HEK293 (cell line): ENCODE results near the gene MPHOSPH6.

ENCODE experiments used
- CTCF ChIA-PET: fragments of 350-600 bp; formaldehyde crosslinking; extraction: SDS; loops from one replicate; lab custom pipeline; 2021; ENCODE audit warnings: antibody characterized with exemption; lab: Yijun Ruan, JAX
- POLR2A ChIA-PET: fragments of 300-600 bp; formaldehyde crosslinking; extraction: SDS; loops from one replicate; lab custom pipeline; 2020; ENCODE audit warnings: antibody characterized with exemption, inconsistent platforms; lab: Yijun Ruan, JAX
- H3K27ac ChIP-seq: fragments of 200-500 bp; sonication (Bioruptor generic); 2 replicates; pipeline ENCODE4 v1.5.1; 2014; ENCODE audit warnings: low read depth, low read length, control low read depth, inconsistent platforms; ENCODE audit errors: extremely low read depth
- H3K36me3 ChIP-seq, 2 experiments: fragments of 200-500 bp in 1 of 2; sonication (Bioruptor generic) in 1 of 2; 1 replicate in 1 of 2; 2 replicates in 1 of 2; pipeline ENCODE4 v1.5.1; 2014 to 2017; ENCODE audit warnings: inconsistent platforms in 2 of 2, low read length in 2 of 2; ENCODE audit not compliant: control insufficient read depth in 2 of 2, insufficient read depth in 1 of 2
- H3K4me1 ChIP-seq: fragments of 200-500 bp; sonication (Bioruptor generic); 2 replicates; pipeline ENCODE4 v1.5.1; 2014; ENCODE audit warnings: mild to moderate bottlenecking, low read length, inconsistent platforms; ENCODE audit not compliant: control insufficient read depth, insufficient read depth
- H3K4me3 ChIP-seq: 2 replicates; pipeline ENCODE4 v1.5.1; 2011; ENCODE audit warnings: low read depth, mild to moderate bottlenecking, control low read depth, low read length, moderate library complexity
- H3K9me3 ChIP-seq: fragments of 200-500 bp; sonication (Bioruptor generic); 2 replicates; pipeline ENCODE4 v1.5.1; 2014; ENCODE audit warnings: low read depth, low read length, inconsistent platforms; ENCODE audit not compliant: control insufficient read depth, insufficient read depth
- AEBP2 ChIP-seq: fragments of 450-650 bp; formaldehyde crosslinking; IDR thresholded peaks from 2 replicates; pipeline ENCODE4 v1.5.1; 2016; ENCODE audit warnings: missing biosample characterization, missing genetic modification characterization, borderline replicate concordance
- BCL11A ChIP-seq: fragments of 450-650 bp; formaldehyde crosslinking; IDR thresholded peaks from 2 replicates; pipeline ENCODE4 v1.5.1; 2016; ENCODE audit warnings: low read depth, missing biosample characterization, missing genetic modification characterization
- BCL6B ChIP-seq: fragments of 450-650 bp; formaldehyde crosslinking; IDR thresholded peaks from 2 replicates; pipeline ENCODE4 v1.5.1; 2017; ENCODE audit warnings: missing biosample characterization, missing genetic modification characterization
- INSM2 ChIP-seq: fragments of 450-650 bp; formaldehyde crosslinking; IDR thresholded peaks from 2 replicates; pipeline ENCODE4 v1.5.1; 2016; ENCODE audit warnings: missing biosample characterization, missing genetic modification characterization
- PRDM4 ChIP-seq: fragments of 450-650 bp; formaldehyde crosslinking; IDR thresholded peaks from 2 replicates; pipeline ENCODE4 v1.5.1; 2017; ENCODE audit warnings: missing biosample characterization, missing genetic modification characterization
- TSHZ1 ChIP-seq: fragments of 450-650 bp; formaldehyde crosslinking; IDR thresholded peaks from 2 replicates; pipeline ENCODE4 v1.5.1; 2016; ENCODE audit warnings: missing biosample characterization, missing genetic modification characterization, borderline replicate concordance
- YY2 ChIP-seq: fragments of 450-650 bp; formaldehyde crosslinking; IDR thresholded peaks from 2 replicates; pipeline ENCODE4 v1.5.1; 2016; ENCODE audit warnings: missing biosample characterization, missing genetic modification characterization
- ZBTB17 ChIP-seq: fragments of 450-650 bp; formaldehyde crosslinking; IDR thresholded peaks from 2 replicates; pipeline ENCODE4 v1.5.1; 2016; ENCODE audit warnings: missing biosample characterization, missing genetic modification characterization
- ZFP69B ChIP-seq: fragments of 450-650 bp; formaldehyde crosslinking; IDR thresholded peaks from 2 replicates; pipeline ENCODE4 v1.5.1; 2016; ENCODE audit warnings: missing biosample characterization, missing genetic modification characterization
- ZNF211 ChIP-seq: fragments of 450-650 bp; formaldehyde crosslinking; IDR thresholded peaks from 2 replicates; pipeline ENCODE4 v1.5.1; 2016; ENCODE audit warnings: low read depth, missing biosample characterization, missing genetic modification characterization
- ZNF449 ChIP-seq: fragments of 450-650 bp; formaldehyde crosslinking; IDR thresholded peaks from 2 replicates; pipeline ENCODE4 v1.5.1; 2017; ENCODE audit warnings: missing biosample characterization, mild to moderate bottlenecking, missing genetic modification characterization, moderate library complexity
- ZNF48 ChIP-seq: fragments of 450-650 bp; formaldehyde crosslinking; IDR thresholded peaks from 2 replicates; pipeline ENCODE4 v1.5.1; 2016; ENCODE audit warnings: missing biosample characterization, missing genetic modification characterization
- ZNF514 ChIP-seq: fragments of 450-650 bp; formaldehyde crosslinking; IDR thresholded peaks from 2 replicates; pipeline ENCODE4 v1.5.1; 2016; ENCODE audit warnings: missing biosample characterization, missing genetic modification characterization
- ZNF560 ChIP-seq: fragments of 450-650 bp; formaldehyde crosslinking; IDR thresholded peaks from 2 replicates; pipeline ENCODE4 v1.5.1; 2017; ENCODE audit warnings: missing biosample characterization, missing genetic modification characterization, borderline replicate concordance
- ZNF571 ChIP-seq: fragments of 450-650 bp; formaldehyde crosslinking; IDR thresholded peaks from 2 replicates; pipeline ENCODE4 v1.5.0; 2017; ENCODE audit warnings: missing biosample characterization, missing genetic modification characterization
- ZNF596 ChIP-seq: fragments of 450-650 bp; IDR thresholded peaks from 2 replicates; pipeline ENCODE4 v1.5.0; 2018; ENCODE audit warnings: missing biosample characterization, mild to moderate bottlenecking, missing genetic modification characterization, moderate library complexity
- ZNF626 ChIP-seq: fragments of 450-650 bp; sonication (Bioruptor Pico); formaldehyde crosslinking; IDR thresholded peaks from 2 replicates; pipeline ENCODE4 v1.5.1; 2018; ENCODE audit warnings: missing biosample characterization, missing genetic modification characterization, inconsistent platforms
- ZNF639 ChIP-seq: fragments of 450-650 bp; formaldehyde crosslinking; IDR thresholded peaks from 2 replicates; pipeline ENCODE4 v1.5.1; 2016; ENCODE audit warnings: missing biosample characterization, missing genetic modification characterization
- ZNF645 ChIP-seq: fragments of 450-650 bp; formaldehyde crosslinking; IDR thresholded peaks from 2 replicates; pipeline ENCODE4; 2016; ENCODE audit warnings: missing biosample characterization, missing genetic modification characterization
- ZNF707 ChIP-seq: fragments of 450-650 bp; formaldehyde crosslinking; IDR thresholded peaks from 2 replicates; pipeline ENCODE4 v1.5.1; 2016; ENCODE audit warnings: missing biosample characterization, missing genetic modification characterization
- ZNF792 ChIP-seq: fragments of 450-650 bp; formaldehyde crosslinking; IDR thresholded peaks from 2 replicates; pipeline ENCODE4 v1.5.1; 2016; ENCODE audit warnings: missing biosample characterization, missing genetic modification characterization
- ZSCAN30 ChIP-seq: fragments of 450-650 bp; IDR thresholded peaks from 2 replicates; pipeline ENCODE4 v1.5.1; 2018; ENCODE audit warnings: missing biosample characterization, mild to moderate bottlenecking, missing genetic modification characterization, moderate library complexity
- ZXDB ChIP-seq: fragments of 450-650 bp; formaldehyde crosslinking; IDR thresholded peaks from 2 replicates; pipeline ENCODE4 v1.5.1; 2016; ENCODE audit warnings: missing biosample characterization, missing genetic modification characterization

The MPHOSPH6 gene

GRCh38 chr16:82194086-82194485 lies 24.1 kb upstream of the MPHOSPH6 start (continued):
- no peak for TF ChIP-seq TSHZ1
- TF ChIP-seq ZNF645 (tag by site-specific recombination), result no peak
- no peak for TF ChIP-seq ZNF560 (tag by site-specific recombination)
- no peak for TF ChIP-seq ZNF211 (tag by site-specific recombination)
- TF ChIP-seq BCL11A (tag by site-specific recombination), result no peak
- TF ChIP-seq ZSCAN30 (tag by site-specific recombination), result no peak
- no peak for TF ChIP-seq ZNF792 (tag by site-specific recombination)
- no peak for TF ChIP-seq ZNF48 (tag by site-specific recombination)

GRCh38 chr16:82192665-82193064 lies 22.6 kb upstream of the MPHOSPH6 start:
- ChIA-PET CTCF (no interaction called here), POLR2A (no interaction called here)
- Histone ChIP-seq H3K4me1 (no peaks in the 10 kb centered on the region), H3K27ac (no peak overlapping the region), H3K9me3 (no peaks in the 10 kb centered on the region), H3K4me3 (no peak overlapping the region), H3K36me3 (no peaks in the 10 kb centered on the region)
- no peak for TF ChIP-seq YY2 (tag by site-specific recombination)
- no peak for TF ChIP-seq ZXDB (tag by site-specific recombination)
- no peak for TF ChIP-seq ZFP69B (tag by site-specific recombination)
- TF ChIP-seq ZBTB17 (tag by site-specific recombination), result no peak
- no peak for TF ChIP-seq AEBP2 (tag by site-specific recombination)
- TF ChIP-seq ZNF514, result no peak
- no peak for TF ChIP-seq ZNF626 (tag by site-specific recombination)
- TF ChIP-seq PRDM4, result no peak
- no peak for TF ChIP-seq ZNF596 (tag by site-specific recombination)
- TF ChIP-seq BCL6B, result no peak
- TF ChIP-seq ZNF707 (tag by site-specific recombination), result no peak
- TF ChIP-seq INSM2 (tag by site-specific recombination), result no peak
- no peak for TF ChIP-seq ZNF449
- no peak for TF ChIP-seq ZNF639 (tag by site-specific recombination)
- TF ChIP-seq ZNF571 (tag by site-specific recombination), result no peak
